Loucy (cell line): Measurements from ENCODE around the gene HEATR1.

Source experiments
- H2AFZ ChIP-seq: fragments of 200-600 bp; sonication (generic); 2 replicates; pipeline ENCODE4 v1.6.0; 2016; ENCODE audit warnings: antibody characterized with exemption, mild to moderate bottlenecking, low read length, moderate library complexity
- H3F3A ChIP-seq: fragments of 200-600 bp; 2 replicates; pipeline ENCODE4 v1.6.0; 2016; ENCODE audit warnings: antibody characterized with exemption, low read depth, mild to moderate bottlenecking
- H3K27me3 ChIP-seq: fragments of 200-600 bp; sonication (generic); 2 replicates; pipeline ENCODE4 v1.6.1; 2014; ENCODE audit warnings: low read length, mild to moderate bottlenecking; ENCODE audit not compliant: insufficient read depth, poor library complexity, severe bottlenecking
- H3K36me3 ChIP-seq: fragments of 200-600 bp; sonication (generic); 2 replicates; pipeline ENCODE4 v1.6.1; 2016; ENCODE audit warnings: low read length; ENCODE audit not compliant: insufficient read depth
- H3K4me1 ChIP-seq: fragments of 200-600 bp; sonication (generic); 2 replicates; pipeline ENCODE4 v1.5.1; 2014; ENCODE audit warnings: low read length, mild to moderate bottlenecking; ENCODE audit not compliant: insufficient read depth, poor library complexity, severe bottlenecking
- H3K4me2 ChIP-seq: fragments of 200-600 bp; sonication (generic); 2 replicates; pipeline ENCODE4 v1.6.0; 2014; ENCODE audit warnings: antibody characterized with exemption, low read length, low read depth, mild to moderate bottlenecking; ENCODE audit not compliant: poor library complexity, severe bottlenecking
- H3K4me3 ChIP-seq: fragments of 200-600 bp; sonication (generic); 2 replicates; pipeline ENCODE4 v1.5.1; 2014; ENCODE audit warnings: low read length, mild to moderate bottlenecking, mixed read lengths; ENCODE audit not compliant: poor library complexity, severe bottlenecking
- H3K79me2 ChIP-seq: fragments of 200-600 bp; sonication (generic); 2 replicates; pipeline ENCODE4 v1.6.1; 2014; ENCODE audit warnings: low read length; ENCODE audit not compliant: insufficient read depth
- H3K9ac ChIP-seq: fragments of 200-600 bp; sonication (generic); 2 replicates; pipeline ENCODE4 v1.6.0; 2014; ENCODE audit warnings: mild to moderate bottlenecking, low read depth, low read length, moderate library complexity; ENCODE audit not compliant: poor library complexity, severe bottlenecking
- H3K9me2 ChIP-seq: fragments of 200-600 bp; sonication (generic); replicated peaks from 2 replicates; pipeline ENCODE4 v1.6.1; 2016; ENCODE audit warnings: low read depth, low read length, mixed read lengths
- H3K9me3 ChIP-seq: fragments of 200-600 bp; sonication (generic); 2 replicates; pipeline ENCODE4 v1.6.1; 2014; ENCODE audit warnings: mild to moderate bottlenecking, antibody characterized with exemption, low read length, low read depth; ENCODE audit not compliant: insufficient read depth
- H4K20me1 ChIP-seq: fragments of 200-600 bp; sonication (generic); 2 replicates; pipeline ENCODE4 v1.6.0; 2014; ENCODE audit warnings: antibody characterized with exemption, low read length, mild to moderate bottlenecking; ENCODE audit not compliant: insufficient read depth, poor library complexity, severe bottlenecking
- EZH2phosphoT487 ChIP-seq: fragments of 200-600 bp; IDR thresholded peaks from 2 replicates; pipeline ENCODE4 v1.6.1; 2018; ENCODE audit warnings: antibody characterized with exemption, mild to moderate bottlenecking, moderate library complexity, borderline replicate concordance
- TF ChIP-seq, protein P1 (sequence below): fragments of 200-600 bp; sonication (generic); conservative IDR thresholded peaks from 2 replicates; pipeline ENCODE4 v1.5.1; 2014; ENCODE audit warnings: mild to moderate bottlenecking, antibody characterized with exemption, low read length

Gene HEATR1

DNA sequence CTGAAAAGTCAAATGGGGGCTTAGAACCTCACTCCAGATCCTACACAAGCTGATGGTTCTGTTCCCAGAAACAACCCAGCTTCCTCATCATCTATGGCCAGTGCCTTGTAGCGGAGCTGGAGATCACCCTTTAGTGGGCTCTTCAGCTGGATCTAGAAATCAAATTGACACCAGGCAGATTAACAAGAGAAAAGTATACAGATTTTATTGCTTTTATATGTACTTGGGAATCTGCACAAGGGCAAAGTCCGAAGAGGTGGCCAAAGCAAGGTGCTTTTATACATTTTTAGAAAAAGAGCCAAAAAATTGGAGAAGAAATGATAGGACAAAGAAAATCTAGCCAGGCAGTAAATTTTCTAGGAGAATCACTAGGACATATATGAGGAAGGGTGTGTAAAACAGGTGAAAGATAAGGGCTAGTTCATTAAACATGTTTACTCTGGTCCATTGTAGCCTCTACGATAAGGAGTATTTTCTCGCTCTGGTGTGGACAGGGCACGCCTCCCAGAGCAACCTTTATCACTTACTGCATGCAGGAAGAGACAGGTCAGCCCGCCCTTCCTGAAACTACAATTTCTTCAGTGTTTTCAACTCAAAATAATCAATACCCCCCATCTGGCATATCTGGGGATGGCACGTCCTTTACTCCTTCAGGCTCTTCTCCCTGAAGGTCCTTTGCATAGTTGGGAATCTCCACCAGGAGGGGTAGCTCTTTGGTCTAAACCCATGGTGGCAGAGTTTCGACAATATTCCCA is 94.5 kb downstream of the HEATR1 start:
- Histone ChIP-seq H3K9ac (no peak overlapping the region), H3K4me2 (no peak overlapping the region), H2AFZ (no peak overlapping the region), H3K9me2 (no peaks in the 10 kb centered on the region), H3F3A (no peaks in the 10 kb centered on the region), H4K20me1 (no peaks in the 10 kb centered on the region), H3K27me3 (no peaks in the 10 kb centered on the region), H3K36me3 (no peaks in the 10 kb centered on the region), H3K4me3 (no peak overlapping the region), H3K4me1 (no peaks in the 10 kb centered on the region), H3K9me3 (no peaks in the 10 kb centered on the region), H3K79me2 (no peaks in the 10 kb centered on the region)
- TF ChIP-seq, protein P1, sequence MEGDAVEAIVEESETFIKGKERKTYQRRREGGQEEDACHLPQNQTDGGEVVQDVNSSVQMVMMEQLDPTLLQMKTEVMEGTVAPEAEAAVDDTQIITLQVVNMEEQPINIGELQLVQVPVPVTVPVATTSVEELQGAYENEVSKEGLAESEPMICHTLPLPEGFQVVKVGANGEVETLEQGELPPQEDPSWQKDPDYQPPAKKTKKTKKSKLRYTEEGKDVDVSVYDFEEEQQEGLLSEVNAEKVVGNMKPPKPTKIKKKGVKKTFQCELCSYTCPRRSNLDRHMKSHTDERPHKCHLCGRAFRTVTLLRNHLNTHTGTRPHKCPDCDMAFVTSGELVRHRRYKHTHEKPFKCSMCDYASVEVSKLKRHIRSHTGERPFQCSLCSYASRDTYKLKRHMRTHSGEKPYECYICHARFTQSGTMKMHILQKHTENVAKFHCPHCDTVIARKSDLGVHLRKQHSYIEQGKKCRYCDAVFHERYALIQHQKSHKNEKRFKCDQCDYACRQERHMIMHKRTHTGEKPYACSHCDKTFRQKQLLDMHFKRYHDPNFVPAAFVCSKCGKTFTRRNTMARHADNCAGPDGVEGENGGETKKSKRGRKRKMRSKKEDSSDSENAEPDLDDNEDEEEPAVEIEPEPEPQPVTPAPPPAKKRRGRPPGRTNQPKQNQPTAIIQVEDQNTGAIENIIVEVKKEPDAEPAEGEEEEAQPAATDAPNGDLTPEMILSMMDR, result no peak
- TF ChIP-seq EZH2phosphoT487, result no peak

DNA sequence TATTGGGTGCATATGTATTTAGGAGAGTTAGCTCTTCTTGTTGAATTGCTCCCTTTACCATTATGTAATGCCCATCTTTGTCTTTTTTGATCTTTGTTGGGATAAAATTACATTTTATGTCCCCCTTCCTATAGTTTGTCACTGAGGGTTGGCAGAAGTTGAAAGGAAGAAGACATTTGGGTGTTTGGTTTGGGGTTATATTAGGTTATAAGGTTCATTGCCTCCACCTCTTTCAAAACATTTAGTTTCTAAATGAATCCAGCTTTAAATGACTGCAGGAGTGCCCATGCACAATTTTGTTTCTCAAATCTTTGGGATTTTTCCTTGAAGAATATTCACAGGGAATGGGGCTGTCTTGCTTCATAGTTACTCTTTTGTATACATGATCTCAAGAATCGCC is 95.1 kb downstream of the HEATR1 start:
- no peaks in the 10 kb centered on the region for H3K27me3 ChIP-seq
- no peaks in the 10 kb centered on the region for H3K36me3 ChIP-seq
- H2AFZ ChIP-seq, result no peak overlapping the region
- TF ChIP-seq EZH2phosphoT487, result no peak
- TF ChIP-seq, protein P1, result no peak
- no peak overlapping the region for H3K9ac ChIP-seq
- no peaks in the 10 kb centered on the region for H3F3A ChIP-seq
- H3K9me3 ChIP-seq, result no peaks in the 10 kb centered on the region
- H3K9me2 ChIP-seq, result no peaks in the 10 kb centered on the region
- no peak overlapping the region for H3K4me2 ChIP-seq
- H4K20me1 ChIP-seq, result no peaks in the 10 kb centered on the region
- no peaks in the 10 kb centered on the region for H3K4me1 ChIP-seq
- no peaks in the 10 kb centered on the region for H3K79me2 ChIP-seq
- H3K4me3 ChIP-seq, result no peak overlapping the region

DNA sequence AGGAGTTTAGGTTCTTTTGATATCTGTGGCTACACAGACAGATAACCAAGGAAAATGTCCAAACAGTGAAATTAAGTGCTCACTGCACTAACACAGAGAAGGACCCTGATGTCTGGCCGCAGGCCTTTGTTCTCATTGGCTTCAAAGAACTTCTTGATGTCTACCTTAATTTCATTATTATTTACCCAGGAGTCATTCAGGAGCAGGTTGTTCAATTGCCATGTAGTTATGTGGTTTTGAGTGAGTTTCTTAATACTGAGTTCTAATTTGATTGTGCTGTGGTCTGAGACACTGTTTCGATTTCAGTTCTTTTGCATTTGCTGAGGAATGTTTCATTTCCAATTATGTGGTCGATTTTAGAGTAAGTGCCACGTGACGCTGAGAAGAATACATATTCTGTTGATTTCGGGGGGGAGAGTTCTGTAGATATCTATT is 95.7 kb downstream of the HEATR1 start:
- H3K4me1 ChIP-seq, result no peaks in the 10 kb centered on the region
- H3K4me2 ChIP-seq, result no peak overlapping the region
- H2AFZ ChIP-seq, result no peak overlapping the region
- no peaks in the 10 kb centered on the region for H3K9me2 ChIP-seq
- no peaks in the 10 kb centered on the region for H3F3A ChIP-seq
- no peaks in the 10 kb centered on the region for H3K9me3 ChIP-seq
- H3K9ac ChIP-seq, result no peak overlapping the region
- no peaks in the 10 kb centered on the region for H3K27me3 ChIP-seq
- TF ChIP-seq, protein P1, result no peak
- no peak for TF ChIP-seq EZH2phosphoT487
- H4K20me1 ChIP-seq, result no peaks in the 10 kb centered on the region
- H3K36me3 ChIP-seq, result no peaks in the 10 kb centered on the region
- H3K79me2 ChIP-seq, result no peaks in the 10 kb centered on the region
- no peak overlapping the region for H3K4me3 ChIP-seq
